ENCODE data around the gene AFF2. TPM values are rescaled to one million over a fixed set of nuclear protein-coding genes. Genes with fewer than 3 reads are reported as not detected.

Gene AFF2
- total and polyA plus RNA-seq, 2 experiments from 2014 or later = 0.31 to 0.54 TPM

- no peaks in the 10 kb centered on the region for H3F3A ChIP-seq (ENCODE audit: insufficient read depth)
- H3K4me1 ChIP-seq (ENCODE audit: insufficient read depth) = no peaks in the 10 kb centered on the region
- in situ Hi-C loops (cut with MboI) = no loop called here
- H3K9me3 ChIP-seq (ENCODE audit: low read depth) = no peaks in the 10 kb centered on the region
- no peaks in the 10 kb centered on the region for H3K36me3 ChIP-seq (ENCODE audit: low read depth)
- WGBS, 2 experiments (ENCODE audit: low coverage in 1 of 2, low lambda C conversion rate in 2 of 2, missing lambda C conversion rate in 2 of 2) = 86 to 87% methylated on average over 2 of the region's 2 CpGs
- H3K4me2 ChIP-seq (ENCODE audit: unreplicated experiment) = no peak overlapping the region
- no peaks in the 10 kb centered on the region for H4K20me1 ChIP-seq (ENCODE audit: insufficient read depth)
- TF ChIP-seq EZH2 (IDR thresholded peaks at IDR 0.05; ENCODE audit: insufficient read depth, poor library complexity, severe bottlenecking) = no peak
- no peak overlapping the region for H3K4me3 ChIP-seq
- no peak overlapping the region for H3K27ac ChIP-seq
- no peak for DNase-seq
- no peaks in the 10 kb centered on the region for H3K27me3 ChIP-seq (replicated peaks; ENCODE audit: insufficient read depth)
- H3K9ac ChIP-seq = no peak overlapping the region
- no peak overlapping the region for H2AFZ ChIP-seq
- no peaks in the 10 kb centered on the region for H3K79me2 ChIP-seq (ENCODE audit: insufficient read depth)
- no peaks in the 10 kb centered on the region for H3K9me2 ChIP-seq (ENCODE audit: insufficient read depth)
Observed at GRCh38 chrX:148723551-148723950, 223.1 kb downstream of the AFF2 start.

GRCh38 chrX:148728901-148729300 is 228.5 kb downstream of the AFF2 start:
- Histone ChIP-seq H3K4me1 (ENCODE audit: insufficient read depth) (no peaks in the 10 kb centered on the region), H2AFZ (no peak overlapping the region), H3K27me3 (replicated peaks; ENCODE audit: insufficient read depth) (no peaks in the 10 kb centered on the region), H4K20me1 (ENCODE audit: insufficient read depth) (no peaks in the 10 kb centered on the region), H3K9me2 (ENCODE audit: insufficient read depth) (no peaks in the 10 kb centered on the region), H3K4me3 (no peak overlapping the region), H3K9ac (no peak overlapping the region), H3K4me2 (ENCODE audit: unreplicated experiment) (no peak overlapping the region), H3K79me2 (ENCODE audit: insufficient read depth) (no peaks in the 10 kb centered on the region), H3K27ac (no peak overlapping the region), H3K9me3 (ENCODE audit: low read depth) (no peaks in the 10 kb centered on the region), H3K36me3 (ENCODE audit: low read depth) (no peaks in the 10 kb centered on the region), H3F3A (ENCODE audit: insufficient read depth) (no peaks in the 10 kb centered on the region)
- DNase-seq = peak; percentile 0
- TF ChIP-seq EZH2 (IDR thresholded peaks at IDR 0.05; ENCODE audit: insufficient read depth, poor library complexity, severe bottlenecking) = no peak
- no peak for TF ChIP-seq EZH2phosphoT487 (IDR thresholded peaks at IDR 0.05; ENCODE audit: insufficient read depth, low read depth)
- 63 to 67% methylated on average over 4 to 5 of the region's 5 CpGs for WGBS, 2 experiments (ENCODE audit: low coverage in 1 of 2, low lambda C conversion rate in 2 of 2, missing lambda C conversion rate in 2 of 2)
- in situ Hi-C loops (cut with MboI) = no loop called here

GRCh38 chrX:148732743-148733142 is 232.3 kb downstream of the AFF2 start:
- Histone ChIP-seq H3K4me3 (no peak overlapping the region), H3K4me1 (ENCODE audit: insufficient read depth) (no peaks in the 10 kb centered on the region), H2AFZ (no peak overlapping the region), H3K27me3 (replicated peaks; ENCODE audit: insufficient read depth) (no peaks in the 10 kb centered on the region), H3K36me3 (ENCODE audit: low read depth) (no peaks in the 10 kb centered on the region), H3K9me2 (ENCODE audit: insufficient read depth) (no peaks in the 10 kb centered on the region), H3F3A (ENCODE audit: insufficient read depth) (no peaks in the 10 kb centered on the region), H4K20me1 (ENCODE audit: insufficient read depth) (no peaks in the 10 kb centered on the region), H3K9ac (no peak overlapping the region), H3K4me2 (ENCODE audit: unreplicated experiment) (no peak overlapping the region), H3K27ac (no peak overlapping the region), H3K79me2 (ENCODE audit: insufficient read depth) (no peaks in the 10 kb centered on the region), H3K9me3 (ENCODE audit: low read depth) (no peaks in the 10 kb centered on the region)
- no peak for DNase-seq
- TF ChIP-seq EZH2 (IDR thresholded peaks at IDR 0.05; ENCODE audit: insufficient read depth, poor library complexity, severe bottlenecking) (no peak), EZH2phosphoT487 (IDR thresholded peaks at IDR 0.05; ENCODE audit: insufficient read depth, low read depth) (no peak)
- in situ Hi-C loops (cut with MboI) = no loop called here

- H3K27me3 ChIP-seq (replicated peaks; ENCODE audit: insufficient read depth) = no peaks in the 10 kb centered on the region
- no peak overlapping the region for H3K4me2 ChIP-seq (ENCODE audit: unreplicated experiment)
- H3K9me3 ChIP-seq (ENCODE audit: low read depth) = no peaks in the 10 kb centered on the region
- no peaks in the 10 kb centered on the region for H4K20me1 ChIP-seq (ENCODE audit: insufficient read depth)
- no peaks in the 10 kb centered on the region for H3F3A ChIP-seq (ENCODE audit: insufficient read depth)
- H3K9me2 ChIP-seq (ENCODE audit: insufficient read depth) = no peaks in the 10 kb centered on the region
- no peaks in the 10 kb centered on the region for H3K4me1 ChIP-seq (ENCODE audit: insufficient read depth)
- in situ Hi-C loops (cut with MboI) = no loop called here
- TF ChIP-seq EZH2phosphoT487 (IDR thresholded peaks at IDR 0.05; ENCODE audit: insufficient read depth, low read depth) = no peak
- no peak for TF ChIP-seq EZH2 (IDR thresholded peaks at IDR 0.05; ENCODE audit: insufficient read depth, poor library complexity, severe bottlenecking)
- no peak overlapping the region for H3K27ac ChIP-seq
- H3K4me3 ChIP-seq = no peak overlapping the region
- H3K36me3 ChIP-seq (ENCODE audit: low read depth) = no peaks in the 10 kb centered on the region
- no peak for DNase-seq
- no peak overlapping the region for H2AFZ ChIP-seq
- H3K79me2 ChIP-seq (ENCODE audit: insufficient read depth) = no peaks in the 10 kb centered on the region
- H3K9ac ChIP-seq = no peak overlapping the region
- WGBS, 2 experiments (ENCODE audit: low coverage in 1 of 2, low lambda C conversion rate in 2 of 2, missing lambda C conversion rate in 2 of 2) = 67 to 86% methylated on average over 3 to 6 of the region's 6 CpGs
Observed at GRCh38 chrX:148741441-148741840, 241.0 kb downstream of the AFF2 start.

- H3K36me3 ChIP-seq (ENCODE audit: low read depth) = no peaks in the 10 kb centered on the region
- no peaks in the 10 kb centered on the region for H3F3A ChIP-seq (ENCODE audit: insufficient read depth)
- no peaks in the 10 kb centered on the region for H3K27me3 ChIP-seq (replicated peaks; ENCODE audit: insufficient read depth)
- H3K9me2 ChIP-seq (ENCODE audit: insufficient read depth) = no peaks in the 10 kb centered on the region
- TF ChIP-seq EZH2phosphoT487 (IDR thresholded peaks at IDR 0.05; ENCODE audit: insufficient read depth, low read depth) = no peak
- H3K9ac ChIP-seq = no peak overlapping the region
- H4K20me1 ChIP-seq (ENCODE audit: insufficient read depth) = no peaks in the 10 kb centered on the region
- peak; percentile 13 for DNase-seq
- in situ Hi-C loops (cut with MboI) = no loop called here
- no peak overlapping the region for H2AFZ ChIP-seq
- WGBS, 2 experiments (ENCODE audit: low coverage in 1 of 2, low lambda C conversion rate in 2 of 2, missing lambda C conversion rate in 2 of 2) = 30% methylated on average over 6 to 7 of the region's 7 CpGs
- H3K4me1 ChIP-seq (ENCODE audit: insufficient read depth) = no peaks in the 10 kb centered on the region
- no peaks in the 10 kb centered on the region for H3K79me2 ChIP-seq (ENCODE audit: insufficient read depth)
- no peaks in the 10 kb centered on the region for H3K9me3 ChIP-seq (ENCODE audit: low read depth)
- no peak overlapping the region for H3K27ac ChIP-seq
- H3K4me2 ChIP-seq (ENCODE audit: unreplicated experiment) = peak overlapping the region; percentile 28
- H3K4me3 ChIP-seq = no peak overlapping the region
Observed at GRCh38 chrX:148755111-148755510, 254.7 kb downstream of the AFF2 start.
